SK-N-MC (cell line): ENCODE results near the gene NPAS1.

ENCODE experiments used
- EZH2 ChIP-seq: fragments of 200-600 bp; sonication (generic); IDR thresholded peaks from one replicate; pipeline ENCODE4 v1.6.1; 2017; ENCODE audit warnings: antibody characterized with exemption
- FOXP2 ChIP-seq: optimal IDR thresholded peaks from 2 replicates; pipeline ENCODE3; 2011; ENCODE audit warnings: mild to moderate bottlenecking, moderate library complexity; ENCODE audit not compliant: insufficient read depth; ENCODE audit errors: extremely low read length, control extremely low read depth
- POLR2AphosphoS5 ChIP-seq: IDR thresholded peaks from 2 replicates; pipeline ENCODE4 v1.6.1; 2012; ENCODE audit warnings: mild to moderate bottlenecking, low read depth, low read length, borderline replicate concordance

DNA sequence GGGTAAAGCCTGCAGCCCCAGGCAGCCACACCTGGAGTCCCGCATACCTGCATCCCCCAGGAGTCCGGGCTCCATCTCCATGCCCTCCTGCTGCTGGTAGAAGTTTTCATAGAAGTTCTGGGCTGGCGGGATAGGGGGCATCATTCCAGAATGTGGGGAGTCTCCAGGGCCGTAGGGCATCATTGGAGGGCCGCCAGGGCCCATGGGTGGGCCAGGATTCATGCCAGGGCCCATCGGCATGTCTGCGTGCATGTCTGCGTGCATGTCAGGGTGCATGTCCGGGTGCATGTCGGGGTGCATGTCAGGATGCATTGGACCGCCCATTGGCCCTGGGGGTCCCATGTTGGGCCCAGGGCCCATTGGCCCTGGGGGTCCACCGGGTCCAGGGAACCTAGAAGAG is 52.1 kb downstream of the NPAS1 start:
- no peak for TF ChIP-seq POLR2AphosphoS5
- no peak for TF ChIP-seq EZH2
- no peak for TF ChIP-seq FOXP2
